ENCODE measurements around the gene ATG5. TPM values are rescaled to one million over a fixed set of nuclear protein-coding genes. Genes with fewer than 3 reads are reported as not detected.
"Not testable (repeated sequence)": the region's sequence is repeated elsewhere in the genome, so short reads cannot be mapped to it uniquely, and the experiment has no call there.

Gene ATG5
- polyA plus RNA-seq, 1 experiment: 53.9 TPM

GRCh38 chr6:106244521-106244920 is 81.0 kb downstream of the ATG5 start:
- Histone ChIP-seq H3K9me3 (ENCODE audit: control insufficient read depth, insufficient read depth, low read length) (no peaks in the 10 kb centered on the region), H3K27ac (ENCODE audit: low read depth, low read length) (no peak overlapping the region), H3K27me3 (ENCODE audit: control insufficient read depth, insufficient read depth, low read length) (no peaks in the 10 kb centered on the region), H3K4me3 (ENCODE audit: low read depth, low read length) (no peak overlapping the region)
- ChIA-PET CTCF (interaction anchor here (1.8 kb wide), 1 partner anchor 21 kb away, joined by 7 read pairs; no protein-coding TSS in a partner anchor), POLR2A (no interaction called here)
- no peak for TF ChIP-seq CTCF (IDR thresholded peaks at IDR 0.05; ENCODE audit: low read depth, low read length)
- no peak for DNase-seq (ENCODE audit: low read depth, low spot score)

- no peaks in the 10 kb centered on the region for H3K9me3 ChIP-seq (ENCODE audit: control insufficient read depth, insufficient read depth, low read length)
- DNase-seq (ENCODE audit: low read depth, low spot score): no peak
- no peak for TF ChIP-seq CTCF (IDR thresholded peaks at IDR 0.05; ENCODE audit: low read depth, low read length)
- CTCF ChIA-PET: no interaction called here
- POLR2A ChIA-PET: no interaction called here
- H3K27me3 ChIP-seq (ENCODE audit: control insufficient read depth, insufficient read depth, low read length): no peaks in the 10 kb centered on the region
- no peak overlapping the region for H3K4me3 ChIP-seq (ENCODE audit: low read depth, low read length)
- H3K27ac ChIP-seq (ENCODE audit: low read depth, low read length): no peak overlapping the region
Measured at GRCh38 chr6:106243261-106243660, 82.3 kb downstream of the ATG5 start.

GRCh38 chr6:106241498-106241897 is 84.1 kb downstream of the ATG5 start:
- no peak for DNase-seq (ENCODE audit: low read depth, low spot score)
- H3K27ac ChIP-seq (ENCODE audit: low read depth, low read length): no peak overlapping the region
- no peak for TF ChIP-seq CTCF (IDR thresholded peaks at IDR 0.05; ENCODE audit: low read depth, low read length)
- POLR2A ChIA-PET: no interaction called here
- no peaks in the 10 kb centered on the region for H3K9me3 ChIP-seq (ENCODE audit: control insufficient read depth, insufficient read depth, low read length)
- H3K27me3 ChIP-seq (ENCODE audit: control insufficient read depth, insufficient read depth, low read length): no peaks in the 10 kb centered on the region
- CTCF ChIA-PET: interaction anchor here (1.1 kb wide), 1 partner anchor 19 kb away, joined by 4 read pairs; no protein-coding TSS in a partner anchor
- no peak overlapping the region for H3K4me3 ChIP-seq (ENCODE audit: low read depth, low read length)

GRCh38 chr6:106237286-106237685 is 88.3 kb downstream of the ATG5 start:
- no peak for DNase-seq (ENCODE audit: low read depth, low spot score)
- no peak overlapping the region for H3K27ac ChIP-seq (ENCODE audit: low read depth, low read length)
- no peak for TF ChIP-seq CTCF (IDR thresholded peaks at IDR 0.05; ENCODE audit: low read depth, low read length)
- H3K4me3 ChIP-seq (ENCODE audit: low read depth, low read length): no peak overlapping the region
- no peaks in the 10 kb centered on the region for H3K27me3 ChIP-seq (ENCODE audit: control insufficient read depth, insufficient read depth, low read length)
- ChIA-PET CTCF (no interaction called here), POLR2A (no interaction called here)
- H3K9me3 ChIP-seq (ENCODE audit: control insufficient read depth, insufficient read depth, low read length): peaks cover 2% of the 10 kb centered on the region; the same call in 1 of the 2 replicates

GRCh38 chr6:106229876-106230445 is 95.6 kb downstream of the ATG5 start:
- H3K9me3 ChIP-seq (ENCODE audit: control insufficient read depth, insufficient read depth, low read length); H3K27ac ChIP-seq (ENCODE audit: low read depth, low read length); CTCF ChIA-PET; DNase-seq (ENCODE audit: low read depth, low spot score); H3K4me3 ChIP-seq (ENCODE audit: low read depth, low read length); H3K27me3 ChIP-seq (ENCODE audit: control insufficient read depth, insufficient read depth, low read length); POLR2A ChIA-PET: not testable (repeated sequence)
